ENCODE measurements around the gene OR2A7. TPM values are rescaled to one million over a fixed set of nuclear protein-coding genes. Genes with fewer than 3 reads are reported as not detected.
"Not testable (repeated sequence)": the region's sequence is repeated elsewhere in the genome, so short reads cannot be mapped to it uniquely, and the experiment has no call there.

OR2A7 gene
- total RNA-seq, 2 donors from 2014 or later = 0.94 to 2.7 TPM

- DNase-seq (ENCODE audit: low spot score); H3K4me1 ChIP-seq; H3K4me3 ChIP-seq; H3K9me3 ChIP-seq; H3K27me3 ChIP-seq; H3K36me3 ChIP-seq; H3K27ac ChIP-seq: not testable (repeated sequence)
Measured at GRCh38 chr7:144233039-144233438, 31.6 kb downstream of the OR2A7 start.

GRCh38 chr7:144231027-144231426, 33.6 kb downstream of the OR2A7 start:
- DNase-seq (ENCODE audit: low spot score); H3K4me1 ChIP-seq; H3K9me3 ChIP-seq; H3K27me3 ChIP-seq; H3K27ac ChIP-seq; H3K4me3 ChIP-seq; H3K36me3 ChIP-seq: not testable (repeated sequence)

- not testable (repeated sequence) for H3K36me3 ChIP-seq; H3K27me3 ChIP-seq; H3K27ac ChIP-seq; H3K4me3 ChIP-seq; H3K4me1 ChIP-seq; H3K9me3 ChIP-seq; DNase-seq (ENCODE audit: low spot score)
Measured at GRCh38 chr7:144228810-144229209, 35.8 kb downstream of the OR2A7 start.

- not testable (repeated sequence) for DNase-seq (ENCODE audit: low spot score); H3K9me3 ChIP-seq; H3K36me3 ChIP-seq; H3K27ac ChIP-seq; H3K27me3 ChIP-seq; H3K4me1 ChIP-seq; H3K4me3 ChIP-seq
Measured at GRCh38 chr7:144226866-144227265, 37.7 kb downstream of the OR2A7 start.

GRCh38 chr7:144223675-144224074, 40.9 kb downstream of the OR2A7 start:
- H3K36me3 ChIP-seq; H3K27ac ChIP-seq; H3K4me3 ChIP-seq; H3K9me3 ChIP-seq; DNase-seq (ENCODE audit: low spot score); H3K27me3 ChIP-seq; H3K4me1 ChIP-seq: not testable (repeated sequence)

GRCh38 chr7:144220531-144220930, 44.1 kb downstream of the OR2A7 start:
- not testable (repeated sequence) for H3K9me3 ChIP-seq; H3K4me3 ChIP-seq; H3K27ac ChIP-seq; H3K4me1 ChIP-seq; H3K36me3 ChIP-seq; H3K27me3 ChIP-seq; DNase-seq (ENCODE audit: low spot score)

- DNase-seq (ENCODE audit: low spot score); H3K27ac ChIP-seq; H3K36me3 ChIP-seq; H3K4me3 ChIP-seq; H3K4me1 ChIP-seq; H3K27me3 ChIP-seq; H3K9me3 ChIP-seq: not testable (repeated sequence)
Measured at GRCh38 chr7:144219149-144219548, 45.4 kb downstream of the OR2A7 start.

GRCh38 chr7:144218581-144218980, 46.0 kb downstream of the OR2A7 start:
- not testable (repeated sequence) for H3K4me1 ChIP-seq; H3K4me3 ChIP-seq; DNase-seq (ENCODE audit: low spot score); H3K27me3 ChIP-seq; H3K9me3 ChIP-seq; H3K27ac ChIP-seq; H3K36me3 ChIP-seq

GRCh38 chr7:144217200-144217599, 47.4 kb downstream of the OR2A7 start:
- not testable (repeated sequence) for H3K27ac ChIP-seq; H3K36me3 ChIP-seq; DNase-seq (ENCODE audit: low spot score); H3K4me1 ChIP-seq; H3K27me3 ChIP-seq; H3K9me3 ChIP-seq; H3K4me3 ChIP-seq

Other genes starting within 250 kb of the OR2A7 start
- gene OR2A5, start 215.8 kb downstream of the OR2A7 start, total RNA-seq = not detected
- gene OR2A25, start 195.0 kb downstream of the OR2A7 start, total RNA-seq = not detected
- gene OR2A12, start 178.5 kb downstream of the OR2A7 start, total RNA-seq = not detected
- gene OR2A2, start 155.2 kb downstream of the OR2A7 start, total RNA-seq = not detected
- gene OR2A14, start 141.6 kb downstream of the OR2A7 start, total RNA-seq = not detected
- under 1 TPM; 0.59 to 0.90 TPM for gene CTAGE4, start 81.3 kb downstream of the OR2A7 start, total RNA-seq
- 1 to 10 TPM; 1.7 TPM for gene ARHGEF35, start 69.0 kb downstream of the OR2A7 start, total RNA-seq
- gene OR2A42, start 25.2 kb downstream of the OR2A7 start, total RNA-seq = under 1 TPM; 0.11 to 0.39 TPM
- gene CTAGE8, start 4.5 kb upstream of the OR2A7 start, total RNA-seq = 1 to 10 TPM in 1 of 2 donors, not detected in 1; 1.2 TPM
- under 1 TPM in 1 of 2 donors, not detected in 1; 0.28 TPM for gene OR2A1, start 47.6 kb upstream of the OR2A7 start, total RNA-seq
- 1 to 10 TPM; 4.7 to 5.0 TPM for gene ARHGEF5, start 90.6 kb upstream of the OR2A7 start, total RNA-seq
- not detected for gene NOBOX, start 138.9 kb upstream of the OR2A7 start, total RNA-seq

All from right atrium auricular region (tissue), 2 donors.